MG63 (cell line): ENCODE data around the gene CLDN34. TPM values are rescaled to one million over a fixed set of nuclear protein-coding genes. Genes with fewer than 3 reads are reported as not detected.
A peak's percentile ranks its signal among the peaks of the same experiment; 100 is the strongest.

ENCODE experiments used
- DNase-seq: peaks from one replicate; pipeline ENCODE4 v3.0.0-alpha.2; 2020
- H3K27me3 ChIP-seq: fragments of 250-450 bp; sonication (Bioruptor Pico); 2 replicates; pipeline ENCODE4 v1.5.1; 2020; ENCODE audit warnings: mild to moderate bottlenecking, moderate library complexity
- H3K36me3 ChIP-seq: fragments of 250-450 bp; sonication (Bioruptor Pico); 2 replicates; pipeline ENCODE4 v1.5.1; 2020; ENCODE audit warnings: mild to moderate bottlenecking, moderate library complexity
- H3K4me3 ChIP-seq: fragments of 250-450 bp; sonication (Bioruptor Pico); 2 replicates; pipeline ENCODE4 v1.5.1; 2020; ENCODE audit warnings: mild to moderate bottlenecking, moderate library complexity
- H3K9me3 ChIP-seq: fragments of 250-450 bp; sonication (Bioruptor Pico); 2 replicates; pipeline ENCODE4 v1.5.1; 2020; ENCODE audit warnings: mild to moderate bottlenecking, moderate library complexity
- total RNA-seq: library from RNA; depleted of rRNA; stranded (reverse); fragments of >200 nt; shearing (Covaris generic); gene quantifications from 2 replicates; pipeline ENCODE4 v1.2.3, GENCODE V29; 2014; ENCODE audit warnings: low replicate concordance; rRNA removed

The CLDN34 gene
- total RNA-seq, 1 experiment from 2014 or later: not detected

GRCh38 chrX:10006770-10007169 is 39.6 kb downstream of the CLDN34 start:
- no peak for DNase-seq
- no peaks in the 10 kb centered on the region for H3K27me3 ChIP-seq
- no peak overlapping the region for H3K4me3 ChIP-seq
- no peaks in the 10 kb centered on the region for H3K36me3 ChIP-seq
- no peaks in the 10 kb centered on the region for H3K9me3 ChIP-seq

- Histone ChIP-seq H3K36me3 (no peaks in the 10 kb centered on the region), H3K27me3 (no peaks in the 10 kb centered on the region), H3K9me3 (no peaks in the 10 kb centered on the region), H3K4me3 (no peak overlapping the region)
- DNase-seq: no peak
Measured at GRCh38 chrX:10007621-10008020, 40.5 kb downstream of the CLDN34 start.

DNA sequence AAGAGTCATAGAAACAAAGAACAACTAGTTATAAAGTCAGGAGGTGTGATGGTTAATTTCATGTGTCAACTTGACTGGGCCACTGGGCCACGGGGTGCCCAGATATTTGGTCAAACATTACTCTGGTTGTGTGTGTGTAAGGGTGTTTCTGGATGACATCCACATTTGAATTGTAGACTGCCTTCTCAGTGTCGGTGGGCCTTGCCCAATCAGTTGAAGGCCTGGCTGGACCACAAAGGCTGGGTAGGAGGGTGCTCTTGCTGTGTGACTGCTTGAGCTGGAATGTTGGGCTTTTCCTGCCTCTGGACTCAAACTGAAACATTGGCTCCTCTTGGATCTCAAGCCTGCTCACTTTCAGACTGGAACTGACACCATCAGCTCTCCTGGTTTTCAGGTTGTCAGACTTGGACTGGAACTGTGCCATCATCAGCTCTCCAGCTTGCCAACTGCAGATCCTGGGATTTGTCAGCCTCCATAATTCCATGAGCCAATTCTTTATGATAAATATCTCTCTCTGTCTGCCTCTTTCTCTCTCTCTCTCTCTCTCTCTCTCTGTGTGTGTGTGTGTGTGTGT is 41.4 kb downstream of the CLDN34 start:
- DNase-seq: peak; percentile 33
- Histone ChIP-seq H3K9me3 (no peaks in the 10 kb centered on the region), H3K36me3 (no peaks in the 10 kb centered on the region), H3K27me3 (no peaks in the 10 kb centered on the region), H3K4me3 (no peak overlapping the region)

GRCh38 chrX:10009741-10010140 is 42.6 kb downstream of the CLDN34 start:
- DNase-seq: no peak
- Histone ChIP-seq H3K9me3 (no peaks in the 10 kb centered on the region), H3K4me3 (no peak overlapping the region), H3K27me3 (no peaks in the 10 kb centered on the region), H3K36me3 (no peaks in the 10 kb centered on the region)

GRCh38 chrX:10010686-10011085 is 43.5 kb downstream of the CLDN34 start:
- H3K4me3 ChIP-seq: no peak overlapping the region

GRCh38 chrX:10011261-10011931 is 44.2 kb downstream of the CLDN34 start:
- H3K9me3 ChIP-seq: no peaks in the 10 kb centered on the region
- H3K4me3 ChIP-seq: no peak overlapping the region
- H3K27me3 ChIP-seq: no peaks in the 10 kb centered on the region
- H3K36me3 ChIP-seq: no peaks in the 10 kb centered on the region
- no peak for DNase-seq

More at GRCh38 chrX:10010686-10011085, 43.5 kb downstream of the CLDN34 start:
- Histone ChIP-seq H3K27me3 (no peaks in the 10 kb centered on the region), H3K36me3 (no peaks in the 10 kb centered on the region), H3K9me3 (no peaks in the 10 kb centered on the region)
- no peak for DNase-seq

DNA sequence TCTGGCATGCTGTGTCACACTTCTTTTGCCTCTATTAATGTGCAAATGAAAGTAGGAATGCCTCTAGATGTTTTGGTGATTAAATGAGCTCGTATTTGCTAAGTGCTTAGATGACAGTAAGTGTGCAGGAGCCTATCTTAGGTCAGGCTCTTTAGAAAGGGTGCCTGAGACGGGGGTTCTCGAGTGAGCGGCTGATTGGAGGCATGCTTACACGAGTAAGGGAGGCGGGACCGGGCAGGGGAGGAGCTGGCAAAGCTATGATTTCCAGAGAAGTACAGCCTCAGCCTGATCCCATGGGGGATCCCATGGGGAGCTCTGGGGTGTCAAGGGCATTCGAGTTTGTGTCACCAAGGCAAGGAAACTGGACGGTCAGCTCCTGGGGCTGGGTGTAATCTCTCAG is 44.8 kb downstream of the CLDN34 start:
- no peak overlapping the region for H3K4me3 ChIP-seq
- DNase-seq: no peak
- H3K36me3 ChIP-seq: no peaks in the 10 kb centered on the region
- H3K27me3 ChIP-seq: no peaks in the 10 kb centered on the region
- H3K9me3 ChIP-seq: no peaks in the 10 kb centered on the region

GRCh38 chrX:10014462-10015354 is 47.5 kb downstream of the CLDN34 start:
- Histone ChIP-seq H3K4me3 (peak overlapping the region; percentile 54), H3K27me3 (no peaks in the 10 kb centered on the region), H3K36me3 (no peaks in the 10 kb centered on the region; the same call in 1 of the 2 replicates), H3K9me3 (no peaks in the 10 kb centered on the region)
- peak; percentile 90 for DNase-seq

DNA sequence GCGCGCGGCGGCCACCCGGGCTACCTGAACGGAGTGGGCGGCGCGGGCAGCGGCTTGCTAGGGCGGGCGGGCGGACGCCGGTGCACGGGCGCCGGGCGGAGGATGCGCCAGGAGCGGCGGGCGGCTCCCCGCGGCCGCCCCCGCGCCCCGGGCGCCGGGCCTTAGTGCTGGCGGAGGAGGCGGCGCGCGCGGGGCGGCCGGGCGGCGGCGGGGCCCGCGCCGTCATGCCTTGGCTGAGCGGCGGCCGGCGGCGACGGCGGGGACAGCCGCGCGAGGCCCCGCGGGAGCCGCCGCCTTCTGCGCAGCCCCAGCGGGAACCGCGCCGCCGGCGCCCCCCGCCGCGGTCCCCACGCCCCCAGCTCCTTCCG is 48.2 kb downstream of the CLDN34 start:
- H3K27me3 ChIP-seq: no peaks in the 10 kb centered on the region
- H3K4me3 ChIP-seq: peak overlapping the region; percentile 59
- no peaks in the 10 kb centered on the region; the same call in 1 of the 2 replicates for H3K36me3 ChIP-seq
- H3K9me3 ChIP-seq: no peaks in the 10 kb centered on the region
- DNase-seq: no peak

DNA sequence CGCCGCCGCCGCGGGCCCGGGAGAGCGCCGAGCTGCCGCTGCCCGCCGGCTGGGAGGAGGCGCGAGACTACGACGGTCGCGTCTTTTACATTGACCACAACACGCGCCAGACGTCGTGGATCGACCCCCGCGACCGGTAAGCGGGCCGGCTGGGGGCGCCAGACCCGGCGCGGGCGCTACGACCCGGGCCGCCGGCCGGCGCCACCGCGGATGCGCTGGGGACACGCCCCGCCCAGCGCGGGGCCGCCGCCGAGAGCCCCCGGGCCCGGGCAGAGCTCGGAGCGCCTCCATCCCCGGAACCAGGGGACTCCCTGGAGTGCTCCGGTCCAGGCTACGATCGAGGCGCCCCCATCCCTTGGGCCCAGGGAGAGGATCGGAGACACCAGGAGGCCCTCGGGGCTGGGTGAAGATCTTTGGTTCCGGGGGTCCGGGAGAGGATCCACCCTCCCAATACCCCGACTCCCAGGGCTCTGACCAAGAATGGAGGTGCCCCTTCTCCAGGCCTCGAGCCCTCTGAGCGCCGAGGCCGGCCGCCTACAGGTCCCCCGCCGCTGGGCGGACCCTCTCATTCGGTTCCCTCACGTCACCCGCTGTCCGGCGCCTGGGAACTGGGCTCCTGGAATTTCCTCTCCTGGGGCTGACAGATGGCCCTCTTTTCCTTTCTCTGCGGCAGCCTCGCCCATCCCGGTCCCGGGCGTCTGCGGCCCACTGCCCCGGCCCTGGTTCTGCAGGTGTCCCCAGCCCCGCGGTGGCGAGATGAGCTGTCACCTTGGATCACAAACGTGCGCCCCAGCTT is 48.8 kb downstream of the CLDN34 start:
- Histone ChIP-seq H3K4me3 (peak overlapping the region; percentile 59), H3K9me3 (no peaks in the 10 kb centered on the region), H3K36me3 (no peaks in the 10 kb centered on the region; the same call in 1 of the 2 replicates), H3K27me3 (no peaks in the 10 kb centered on the region)
- peak; percentile 39 for DNase-seq

DNA sequence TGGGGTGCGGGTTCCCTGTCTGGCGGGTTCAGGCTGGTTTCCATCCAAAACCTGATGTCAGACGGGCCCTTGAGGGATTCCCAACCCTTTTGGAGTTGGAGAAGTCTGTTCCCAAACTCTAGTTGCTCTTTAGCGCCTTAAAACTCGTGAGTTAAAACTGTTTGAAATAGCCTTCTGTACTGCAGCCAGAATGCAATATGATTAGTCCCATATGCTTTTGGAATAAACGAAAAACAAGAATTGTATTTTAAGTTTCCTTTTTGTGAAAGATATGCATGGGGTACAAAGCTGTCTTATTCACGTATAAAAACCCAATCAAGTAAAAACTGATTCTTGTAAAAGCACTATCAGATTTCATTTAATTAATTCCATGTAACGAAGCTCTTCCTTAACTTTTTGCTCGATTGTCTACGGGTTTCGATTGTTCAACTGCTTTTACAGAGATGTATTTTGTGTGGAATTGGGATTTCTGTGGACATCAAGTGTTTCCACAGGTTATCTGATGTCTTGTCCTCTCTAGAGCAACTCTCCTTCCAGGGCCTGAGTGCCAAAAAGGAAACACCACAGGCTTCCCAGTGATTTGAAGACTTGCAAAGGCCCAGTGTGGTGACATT is 49.5 kb downstream of the CLDN34 start:
- peak overlapping the region; percentile 59 for H3K4me3 ChIP-seq
- no peaks in the 10 kb centered on the region for H3K9me3 ChIP-seq
- no peak for DNase-seq

DNA sequence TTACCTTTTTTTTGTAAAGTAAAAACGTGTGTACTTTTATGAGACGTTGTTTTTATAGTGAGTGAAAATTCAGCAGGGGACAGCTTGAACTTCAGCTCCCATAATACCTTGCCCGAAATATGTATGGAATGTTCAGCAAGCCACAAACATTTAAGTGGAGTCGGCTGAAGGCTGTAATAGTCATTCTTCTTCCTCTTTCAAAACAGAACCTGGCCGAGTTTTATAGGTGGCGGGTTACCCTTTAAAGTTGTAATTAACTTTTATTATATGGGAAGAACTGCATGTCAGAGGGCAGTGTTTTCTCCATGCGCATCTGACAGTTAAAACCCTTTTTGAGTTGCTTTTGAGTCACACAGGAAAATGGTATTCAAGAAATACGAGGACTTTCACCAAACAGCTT is 50.7 kb downstream of the CLDN34 start:
- Histone ChIP-seq H3K27me3 (no peaks in the 10 kb centered on the region), H3K9me3 (no peaks in the 10 kb centered on the region), H3K4me3 (peak overlapping the region; percentile 59), H3K36me3 (no peaks in the 10 kb centered on the region; the same call in 1 of the 2 replicates)
- peak; percentile 20 for DNase-seq

More for the DNA sequence above, 49.5 kb downstream of the CLDN34 start:
- Histone ChIP-seq H3K27me3 (no peaks in the 10 kb centered on the region), H3K36me3 (no peaks in the 10 kb centered on the region; the same call in 1 of the 2 replicates)

Other genes starting within 250 kb of the CLDN34 start
- gene GPR143, start 201.5 kb upstream of the CLDN34 start, total RNA-seq: not detected in 2 replicates
- gene SHROOM2, start 180.9 kb upstream of the CLDN34 start, total RNA-seq: 0.39 and 1.6 TPM in 2 replicates
- 2.3 and 7.1 TPM in 2 replicates for gene CLCN4, start 189.6 kb downstream of the CLDN34 start, total RNA-seq